GM18873 (cell line): ENCODE results near the gene TSPOAP1.

ENCODE experiments used
- ATAC-seq: cut with Tn5 transposase; IDR thresholded peaks from one replicate; pipeline ENCODE4 v1.9.1; 2021; ENCODE audit warnings: mild to moderate bottlenecking, moderate library complexity, moderate number of reproducible peaks; ENCODE audit not compliant: unreplicated experiment, low FRiP score

Gene TSPOAP1, protein sequence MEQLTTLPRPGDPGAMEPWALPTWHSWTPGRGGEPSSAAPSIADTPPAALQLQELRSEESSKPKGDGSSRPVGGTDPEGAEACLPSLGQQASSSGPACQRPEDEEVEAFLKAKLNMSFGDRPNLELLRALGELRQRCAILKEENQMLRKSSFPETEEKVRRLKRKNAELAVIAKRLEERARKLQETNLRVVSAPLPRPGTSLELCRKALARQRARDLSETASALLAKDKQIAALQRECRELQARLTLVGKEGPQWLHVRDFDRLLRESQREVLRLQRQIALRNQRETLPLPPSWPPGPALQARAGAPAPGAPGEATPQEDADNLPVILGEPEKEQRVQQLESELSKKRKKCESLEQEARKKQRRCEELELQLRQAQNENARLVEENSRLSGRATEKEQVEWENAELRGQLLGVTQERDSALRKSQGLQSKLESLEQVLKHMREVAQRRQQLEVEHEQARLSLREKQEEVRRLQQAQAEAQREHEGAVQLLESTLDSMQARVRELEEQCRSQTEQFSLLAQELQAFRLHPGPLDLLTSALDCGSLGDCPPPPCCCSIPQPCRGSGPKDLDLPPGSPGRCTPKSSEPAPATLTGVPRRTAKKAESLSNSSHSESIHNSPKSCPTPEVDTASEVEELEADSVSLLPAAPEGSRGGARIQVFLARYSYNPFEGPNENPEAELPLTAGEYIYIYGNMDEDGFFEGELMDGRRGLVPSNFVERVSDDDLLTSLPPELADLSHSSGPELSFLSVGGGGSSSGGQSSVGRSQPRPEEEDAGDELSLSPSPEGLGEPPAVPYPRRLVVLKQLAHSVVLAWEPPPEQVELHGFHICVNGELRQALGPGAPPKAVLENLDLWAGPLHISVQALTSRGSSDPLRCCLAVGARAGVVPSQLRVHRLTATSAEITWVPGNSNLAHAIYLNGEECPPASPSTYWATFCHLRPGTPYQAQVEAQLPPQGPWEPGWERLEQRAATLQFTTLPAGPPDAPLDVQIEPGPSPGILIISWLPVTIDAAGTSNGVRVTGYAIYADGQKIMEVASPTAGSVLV (N-terminal part only)

GRCh38 chr17:58328195-58329034 lies at the start of gene TSPOAP1:
Gene TSPOAP1 (minus strand): TSS chr17:58328795. CDS start chr17:58327920, 875 bp downstream.
- ATAC-seq, result no peak

- ATAC-seq, result no peak
Measured at GRCh38 chr17:58377661-58378060, 49.1 kb upstream of the TSPOAP1 start.

DNA sequence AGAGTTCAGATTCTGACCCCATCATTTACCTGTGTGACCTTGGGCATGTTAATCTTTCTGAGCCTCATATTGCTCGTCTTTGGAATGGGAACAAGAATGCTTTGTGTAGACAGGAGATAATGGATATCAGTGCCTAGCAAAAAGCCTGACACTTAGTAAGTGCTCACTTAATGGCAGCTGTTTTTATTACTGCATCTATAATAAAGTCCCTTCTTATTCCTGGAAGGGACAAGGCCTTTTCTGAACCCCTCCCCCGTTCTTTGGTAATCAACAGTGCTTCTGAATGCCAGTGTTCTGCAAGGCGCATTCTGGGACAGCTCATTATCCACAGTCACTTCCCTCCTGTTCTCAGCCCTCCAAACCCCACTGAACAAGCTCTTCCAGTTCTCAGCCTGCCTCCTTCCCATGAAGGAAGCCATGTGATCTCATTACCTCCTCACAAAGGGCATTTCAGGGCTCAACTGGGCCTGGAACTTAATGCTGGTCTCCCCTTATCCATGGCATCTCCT lies 48.6 kb upstream of the TSPOAP1 start:
- no peak for ATAC-seq

- no peak for ATAC-seq
Measured at GRCh38 chr17:58376472-58377000, 47.9 kb upstream of the TSPOAP1 start.

- no peak for ATAC-seq
Measured at GRCh38 chr17:58375811-58376210, 47.2 kb upstream of the TSPOAP1 start.

- no peak for ATAC-seq
Measured at GRCh38 chr17:58375256-58375655, 46.7 kb upstream of the TSPOAP1 start.

GRCh38 chr17:58373923-58374322 lies 45.3 kb upstream of the TSPOAP1 start:
- ATAC-seq, result no peak

GRCh38 chr17:58373003-58373402 lies 44.4 kb upstream of the TSPOAP1 start:
- no peak for ATAC-seq

- ATAC-seq, result no peak
Measured at GRCh38 chr17:58371300-58371950, 42.8 kb upstream of the TSPOAP1 start.

DNA sequence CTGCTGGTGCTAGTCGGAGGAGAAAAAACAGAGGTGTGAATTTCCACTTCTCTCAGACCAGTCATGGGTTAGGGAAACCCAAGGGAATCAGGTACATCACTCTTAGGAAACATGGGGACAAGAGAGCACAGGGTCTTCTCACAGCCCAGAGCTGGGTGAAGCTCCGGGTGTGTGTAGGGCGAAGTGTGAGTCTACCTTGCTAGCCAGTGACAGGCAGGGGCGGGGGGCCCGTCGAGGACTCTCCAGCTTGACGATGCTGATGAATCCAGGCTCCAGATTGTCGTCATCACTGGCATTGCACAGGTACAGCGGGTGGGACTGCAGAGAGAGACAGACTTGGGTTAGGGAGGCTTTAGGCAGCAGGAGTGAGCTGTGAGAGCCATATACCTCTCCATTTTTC lies 42.1 kb upstream of the TSPOAP1 start:
- ATAC-seq, result no peak

- no peak for ATAC-seq
Measured at GRCh38 chr17:58370309-58370708, 41.7 kb upstream of the TSPOAP1 start.

DNA sequence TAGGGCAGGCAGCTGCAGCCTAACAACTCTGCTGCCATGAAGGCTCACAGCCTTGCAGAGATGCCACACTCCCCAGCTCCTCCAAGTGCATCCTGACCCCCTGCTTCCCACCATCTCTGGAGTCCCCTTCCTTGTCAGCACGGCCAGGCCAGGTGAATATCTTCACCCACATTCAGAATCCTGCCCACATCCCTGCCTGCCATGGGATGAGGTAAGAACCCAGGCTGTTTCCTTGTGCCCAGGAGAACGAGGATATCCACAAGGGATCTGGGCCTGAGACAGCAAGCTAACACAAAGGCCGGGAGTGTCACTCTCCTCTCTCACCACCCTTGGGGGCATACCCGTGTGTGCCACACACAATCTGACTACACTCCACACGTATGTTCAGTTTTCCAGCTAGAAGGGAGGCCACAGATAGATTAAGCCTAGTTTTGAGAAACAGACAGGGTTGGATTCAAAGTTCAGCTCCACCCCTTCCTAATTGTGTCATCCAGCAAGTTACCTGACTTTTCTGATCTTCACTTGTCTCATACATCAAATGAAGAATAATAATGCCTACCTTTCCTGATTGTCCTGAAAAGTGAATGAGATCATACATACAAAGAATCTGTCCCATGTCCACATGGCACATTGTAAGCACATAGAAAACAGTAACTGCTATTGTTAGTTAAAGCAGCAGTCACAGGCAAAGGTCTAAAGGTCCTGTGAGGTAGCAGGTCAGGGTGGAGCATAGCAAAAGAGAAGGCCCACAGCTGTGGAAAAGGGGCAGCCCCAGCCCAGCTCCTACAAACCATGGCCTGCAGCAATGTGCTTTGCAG lies 40.8 kb upstream of the TSPOAP1 start:
- ATAC-seq, result no peak

GRCh38 chr17:58368860-58369213 lies 40.2 kb upstream of the TSPOAP1 start:
- no peak for ATAC-seq

GRCh38 chr17:58367461-58367860 lies 38.9 kb upstream of the TSPOAP1 start:
- no peak for ATAC-seq

DNA sequence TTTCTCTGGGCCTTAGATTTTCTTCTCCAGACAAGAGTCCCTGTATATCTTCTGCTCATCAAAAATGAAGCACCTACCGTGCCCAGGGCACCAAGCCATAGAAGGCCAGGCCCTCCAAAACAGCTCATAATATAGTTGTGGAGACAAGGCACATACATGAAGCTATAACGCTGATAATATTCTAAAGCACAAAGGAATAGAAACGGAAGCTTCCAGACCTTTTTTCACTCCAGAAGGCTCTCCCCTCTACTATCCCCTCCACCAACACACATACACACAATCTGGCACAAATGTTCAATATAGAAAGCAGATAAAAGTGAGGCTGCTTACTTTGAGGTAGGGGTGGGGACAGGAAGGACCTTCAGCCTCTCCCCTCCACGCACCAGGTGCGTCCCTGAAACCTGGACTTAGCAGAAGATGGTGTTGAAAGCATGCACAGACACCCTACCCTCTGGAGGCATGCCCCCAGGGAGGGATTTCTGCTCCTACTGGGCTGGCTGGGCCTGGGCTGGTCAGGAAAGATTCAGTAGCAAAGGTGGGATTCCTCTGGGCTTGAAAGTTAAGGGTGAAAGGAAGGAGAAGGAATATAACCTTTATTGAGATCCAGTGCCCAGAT lies 37.5 kb upstream of the TSPOAP1 start:
- no peak for ATAC-seq

- ATAC-seq, result no peak
Measured at GRCh38 chr17:58365185-58365979, 36.8 kb upstream of the TSPOAP1 start.

- no peak for ATAC-seq
Measured at GRCh38 chr17:58364270-58364942, 35.8 kb upstream of the TSPOAP1 start.
